ENCODE measurements around the gene RAB11FIP4. TPM values are rescaled to one million over a fixed set of nuclear protein-coding genes. Genes with fewer than 3 reads are reported as not detected.
A peak's percentile ranks its signal among the peaks of the same experiment; 100 is the strongest.

The RAB11FIP4 gene
- total and polyA plus RNA-seq, 2 donors from 2014 or later, result 10.0 to 32.5 TPM

GRCh38 chr17:31566992-31567373, 175.5 kb downstream of the RAB11FIP4 start:
- intact Hi-C loops (cut with DNase I), result no loop called here
- H3K36me3 ChIP-seq (ENCODE audit: control insufficient read depth in 2 of 3, insufficient read depth in 3 of 3, low read length in 3 of 3), result no peaks in the 10 kb centered on the region
- H3K4me1 ChIP-seq (ENCODE audit: control insufficient read depth in 2 of 3, insufficient read depth in 2 of 3, low read depth in 1 of 3, low read length in 3 of 3), result peaks cover 2 to 13% (median 8%) of the 10 kb centered on the region in 3 donors
- DNase-seq (no peak), FAIRE-seq (no peak)
- no peaks in the 10 kb centered on the region for H3K9me3 ChIP-seq (ENCODE audit: control insufficient read depth in 2 of 3, insufficient read depth in 1 of 3, low read length in 3 of 3)
- no peak overlapping the region for H3K4me3 ChIP-seq (ENCODE audit: low read length in 3 of 3)
- H3K27ac ChIP-seq (ENCODE audit: low read depth in 2 of 2, low read length in 2 of 2), result no peak overlapping the region
- TF ChIP-seq, protein P1, sequence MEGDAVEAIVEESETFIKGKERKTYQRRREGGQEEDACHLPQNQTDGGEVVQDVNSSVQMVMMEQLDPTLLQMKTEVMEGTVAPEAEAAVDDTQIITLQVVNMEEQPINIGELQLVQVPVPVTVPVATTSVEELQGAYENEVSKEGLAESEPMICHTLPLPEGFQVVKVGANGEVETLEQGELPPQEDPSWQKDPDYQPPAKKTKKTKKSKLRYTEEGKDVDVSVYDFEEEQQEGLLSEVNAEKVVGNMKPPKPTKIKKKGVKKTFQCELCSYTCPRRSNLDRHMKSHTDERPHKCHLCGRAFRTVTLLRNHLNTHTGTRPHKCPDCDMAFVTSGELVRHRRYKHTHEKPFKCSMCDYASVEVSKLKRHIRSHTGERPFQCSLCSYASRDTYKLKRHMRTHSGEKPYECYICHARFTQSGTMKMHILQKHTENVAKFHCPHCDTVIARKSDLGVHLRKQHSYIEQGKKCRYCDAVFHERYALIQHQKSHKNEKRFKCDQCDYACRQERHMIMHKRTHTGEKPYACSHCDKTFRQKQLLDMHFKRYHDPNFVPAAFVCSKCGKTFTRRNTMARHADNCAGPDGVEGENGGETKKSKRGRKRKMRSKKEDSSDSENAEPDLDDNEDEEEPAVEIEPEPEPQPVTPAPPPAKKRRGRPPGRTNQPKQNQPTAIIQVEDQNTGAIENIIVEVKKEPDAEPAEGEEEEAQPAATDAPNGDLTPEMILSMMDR (IDR thresholded peaks at IDR 0.05; ENCODE audit: borderline replicate concordance, extremely low read depth, insufficient read depth), result no peak
- H3K9ac ChIP-seq (ENCODE audit: low read length in 3 of 3), result no peak overlapping the region
- no peaks in the 10 kb centered on the region for H3K27me3 ChIP-seq (ENCODE audit: control insufficient read depth, insufficient read depth, low read length)

DNA sequence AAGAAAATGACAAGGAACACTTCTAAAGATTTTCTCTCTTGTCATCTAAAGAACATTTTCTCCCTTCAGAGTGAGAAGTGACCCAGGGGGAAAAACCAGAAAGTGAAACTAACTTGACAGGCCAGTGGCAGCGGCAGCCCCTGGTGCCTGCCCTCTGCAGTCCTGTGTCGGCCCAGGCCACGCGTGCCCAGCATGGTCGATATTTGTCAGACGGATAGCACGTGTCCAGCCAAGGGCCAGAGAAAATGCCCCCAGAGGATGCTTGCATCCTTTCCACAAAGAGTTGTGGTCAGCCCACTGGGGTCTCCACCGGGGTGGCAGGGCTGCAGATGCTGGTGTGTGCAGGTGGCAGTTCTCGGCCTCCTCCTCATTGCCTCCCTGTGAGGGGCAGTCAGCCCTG, 176.6 kb downstream of the RAB11FIP4 start:
- FAIRE-seq (no peak), DNase-seq (no peak)
- H3K4me1 ChIP-seq (ENCODE audit: control insufficient read depth in 2 of 3, insufficient read depth in 2 of 3, low read depth in 1 of 3, low read length in 3 of 3), result peaks cover 2 to 15% (median 10%) of the 10 kb centered on the region in 3 donors
- no peak overlapping the region for H3K9ac ChIP-seq (ENCODE audit: low read length in 3 of 3)
- TF ChIP-seq, protein P1 (IDR thresholded peaks at IDR 0.05; ENCODE audit: borderline replicate concordance, extremely low read depth, insufficient read depth), result no peak
- H3K4me3 ChIP-seq (ENCODE audit: low read length in 3 of 3), result peak overlapping the region in 1 of 3 donors; percentile 8
- no peaks in the 10 kb centered on the region for H3K27me3 ChIP-seq (ENCODE audit: control insufficient read depth, insufficient read depth, low read length)
- H3K9me3 ChIP-seq (ENCODE audit: control insufficient read depth in 2 of 3, insufficient read depth in 1 of 3, low read length in 3 of 3), result no peaks in the 10 kb centered on the region
- intact Hi-C loops (cut with DNase I), result no loop called here
- H3K36me3 ChIP-seq (ENCODE audit: control insufficient read depth in 2 of 3, insufficient read depth in 3 of 3, low read length in 3 of 3), result no peaks in the 10 kb centered on the region
- H3K27ac ChIP-seq (ENCODE audit: low read depth in 2 of 2, low read length in 2 of 2), result peak overlapping the region in 1 of 2 donors; percentile 41

- intact Hi-C loops (cut with DNase I), result no loop called here
- peaks cover 2 to 18% (median 10%) of the 10 kb centered on the region in 3 donors for H3K4me1 ChIP-seq (ENCODE audit: control insufficient read depth in 2 of 3, insufficient read depth in 2 of 3, low read depth in 1 of 3, low read length in 3 of 3)
- no peaks in the 10 kb centered on the region for H3K36me3 ChIP-seq (ENCODE audit: control insufficient read depth in 2 of 3, insufficient read depth in 3 of 3, low read length in 3 of 3)
- H3K9ac ChIP-seq (ENCODE audit: low read length in 3 of 3), result no peak overlapping the region
- no peaks in the 10 kb centered on the region for H3K27me3 ChIP-seq (ENCODE audit: control insufficient read depth, insufficient read depth, low read length)
- FAIRE-seq (no peak), DNase-seq (no peak)
- no peaks in the 10 kb centered on the region for H3K9me3 ChIP-seq (ENCODE audit: control insufficient read depth in 2 of 3, insufficient read depth in 1 of 3, low read length in 3 of 3)
- TF ChIP-seq, protein P1 (IDR thresholded peaks at IDR 0.05; ENCODE audit: borderline replicate concordance, extremely low read depth, insufficient read depth), result no peak
- H3K27ac ChIP-seq (ENCODE audit: low read depth in 2 of 2, low read length in 2 of 2), result no peak overlapping the region
- H3K4me3 ChIP-seq (ENCODE audit: low read length in 3 of 3), result no peak overlapping the region
Measured at GRCh38 chr17:31568539-31568938, 177.1 kb downstream of the RAB11FIP4 start.

DNA sequence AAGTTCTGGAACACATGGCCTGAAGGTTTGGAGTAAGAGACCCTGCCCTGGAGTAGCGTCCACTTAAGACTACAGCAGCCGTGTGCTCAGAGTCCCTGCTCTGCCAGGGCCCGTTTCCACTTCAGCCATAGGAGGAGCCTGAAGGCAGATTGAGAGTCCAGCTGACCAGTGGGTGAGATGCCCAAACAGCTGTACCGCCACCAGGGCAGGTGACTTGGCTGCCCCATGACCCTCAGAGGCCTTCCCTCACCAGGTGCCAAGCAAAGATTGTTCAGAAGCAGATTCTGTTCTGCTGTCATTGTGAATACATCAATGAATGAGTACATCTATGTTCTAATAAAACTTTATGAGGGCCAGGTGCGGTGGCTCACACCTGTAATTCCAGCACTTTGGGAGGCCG, 178.8 kb downstream of the RAB11FIP4 start:
- no peaks in the 10 kb centered on the region for H3K27me3 ChIP-seq (ENCODE audit: control insufficient read depth, insufficient read depth, low read length)
- no peaks in the 10 kb centered on the region for H3K36me3 ChIP-seq (ENCODE audit: control insufficient read depth in 2 of 3, insufficient read depth in 3 of 3, low read length in 3 of 3)
- no peak for DNase-seq
- H3K4me1 ChIP-seq (ENCODE audit: control insufficient read depth in 2 of 3, insufficient read depth in 2 of 3, low read depth in 1 of 3, low read length in 3 of 3), result peaks cover 1 to 18% (median 10%) of the 10 kb centered on the region in 3 donors
- H3K9ac ChIP-seq (ENCODE audit: low read length in 3 of 3), result no peak overlapping the region
- intact Hi-C loops (cut with DNase I), result no loop called here
- FAIRE-seq, result no peak
- H3K4me3 ChIP-seq (ENCODE audit: low read length in 3 of 3), result no peak overlapping the region
- no peak overlapping the region for H3K27ac ChIP-seq (ENCODE audit: low read depth in 2 of 2, low read length in 2 of 2)
- H3K9me3 ChIP-seq (ENCODE audit: control insufficient read depth in 2 of 3, insufficient read depth in 1 of 3, low read length in 3 of 3), result no peaks in the 10 kb centered on the region
- TF ChIP-seq, protein P1 (IDR thresholded peaks at IDR 0.05; ENCODE audit: borderline replicate concordance, extremely low read depth, insufficient read depth), result no peak

Measured in kidney (tissue), 14 donors.